Right atrium auricular region (tissue), 2 donors: ENCODE data around the gene WBP4. TPM values are rescaled to one million over a fixed set of nuclear protein-coding genes. Genes with fewer than 3 reads are reported as not detected.
"Not testable (repeated sequence)": the region's sequence is repeated elsewhere in the genome, so short reads cannot be mapped to it uniquely, and the experiment has no call there.

Experiments
- DNase-seq: peaks from one replicate; pipeline ENCODE4 v3.0.0-alpha.2; 2019; ENCODE audit warnings: low spot score
- H3K27ac ChIP-seq, 2 donors: fragments of 200-600 bp; sonication (generic); 1 replicate in 1 of 2; 2 replicates in 1 of 2; pipeline ENCODE4 v1.5.1; 2016 to 2019
- H3K27me3 ChIP-seq, 2 donors: fragments of 200-600 bp; sonication (generic); one replicate each; pipeline versions ENCODE4 v1.5.1 to v1.6.0; 2017 to 2019
- H3K36me3 ChIP-seq: fragments of 200-600 bp; sonication (generic); one replicate; pipeline ENCODE4 v1.5.1; 2016
- H3K4me1 ChIP-seq, 2 donors: fragments of 200-600 bp; sonication (generic); one replicate each; pipeline versions ENCODE4 v1.5.1 to v1.6.0; 2017 to 2019
- H3K4me3 ChIP-seq, 2 donors: fragments of 200-600 bp; sonication (generic); 1 replicate in 1 of 2; 2 replicates in 1 of 2; pipeline ENCODE4 v1.5.1; 2017 to 2019; ENCODE audit warnings: mild to moderate bottlenecking in 1 of 2, moderate library complexity in 1 of 2
- H3K9me3 ChIP-seq, 2 donors: fragments of 200-600 bp; sonication (generic); one replicate each; pipeline ENCODE4 v1.5.1; 2019
- CTCF ChIP-seq, 2 donors: fragments of 200-600 bp; sonication (generic); IDR thresholded peaks; one replicate each; pipeline ENCODE4 v1.5.1; 2019; ENCODE audit warnings: antibody characterized with exemption in 2 of 2
- total RNA-seq, 2 donors: library from RNA; depleted of rRNA; stranded (reverse); fragments of >200 nt; gene quantifications; one replicate each; pipeline ENCODE4 v1.1.0, GENCODE V29; 2016

WBP4 gene
- total RNA-seq, 2 donors from 2014 or later = 14.0 to 18.0 TPM

- H3K36me3 ChIP-seq = no peaks in the 10 kb centered on the region
- H3K4me1 ChIP-seq = no peaks in the 10 kb centered on the region
- DNase-seq = no peak
- no peak overlapping the region for H3K4me3 ChIP-seq
- no peaks in the 10 kb centered on the region for H3K27me3 ChIP-seq
- no peaks in the 10 kb centered on the region for H3K9me3 ChIP-seq
- no peak overlapping the region for H3K27ac ChIP-seq
- no peak for TF ChIP-seq CTCF (IDR thresholded peaks at IDR 0.05)
These were observed 46.3 kb downstream of the WBP4 start for GRCh38 chr13:41107584-41108014.

- H3K9me3 ChIP-seq = no peaks in the 10 kb centered on the region
- no peaks in the 10 kb centered on the region for H3K27me3 ChIP-seq
- no peak overlapping the region for H3K4me3 ChIP-seq
- TF ChIP-seq CTCF (IDR thresholded peaks at IDR 0.05) = no peak
- H3K36me3 ChIP-seq = no peaks in the 10 kb centered on the region
- H3K27ac ChIP-seq = no peak overlapping the region
- H3K4me1 ChIP-seq = no peaks in the 10 kb centered on the region
- no peak for DNase-seq
These were observed 50.1 kb downstream of the WBP4 start for GRCh38 chr13:41111454-41111853.

GRCh38 chr13:41117869-41118268, 56.6 kb downstream of the WBP4 start:
- H3K27me3 ChIP-seq = no peaks in the 10 kb centered on the region
- TF ChIP-seq CTCF (IDR thresholded peaks at IDR 0.05) = no peak
- H3K36me3 ChIP-seq = no peaks in the 10 kb centered on the region
- H3K27ac ChIP-seq = no peak overlapping the region
- no peaks in the 10 kb centered on the region for H3K4me1 ChIP-seq
- DNase-seq = no peak
- H3K4me3 ChIP-seq = no peak overlapping the region
- H3K9me3 ChIP-seq = no peaks in the 10 kb centered on the region

GRCh38 chr13:41122838-41123237, 61.5 kb downstream of the WBP4 start:
- TF ChIP-seq CTCF (IDR thresholded peaks at IDR 0.05) = no peak
- no peak overlapping the region for H3K4me3 ChIP-seq
- H3K27ac ChIP-seq = no peak overlapping the region
- H3K4me1 ChIP-seq = peaks cover 0 to 9% of the 10 kb centered on the region in 2 donors
- no peaks in the 10 kb centered on the region for H3K27me3 ChIP-seq
- no peaks in the 10 kb centered on the region for H3K36me3 ChIP-seq
- no peaks in the 10 kb centered on the region for H3K9me3 ChIP-seq
- DNase-seq = no peak

GRCh38 chr13:41127701-41128100, 66.4 kb downstream of the WBP4 start:
- Histone ChIP-seq H3K27me3 (no peaks in the 10 kb centered on the region), H3K4me3 (no peak overlapping the region), H3K27ac (peak overlapping the region; percentile 70 to 89), H3K9me3 (no peaks in the 10 kb centered on the region), H3K36me3 (no peaks in the 10 kb centered on the region), H3K4me1 (peaks cover 0 to 50% of the 10 kb centered on the region in 2 donors)
- no peak for TF ChIP-seq CTCF (IDR thresholded peaks at IDR 0.05)
- DNase-seq = no peak

- H3K27ac ChIP-seq = peak overlapping the region; percentile 70 to 89
- TF ChIP-seq CTCF (IDR thresholded peaks at IDR 0.05) = no peak
- no peaks in the 10 kb centered on the region for H3K27me3 ChIP-seq
- no peaks in the 10 kb centered on the region for H3K9me3 ChIP-seq
- H3K4me3 ChIP-seq = peak overlapping the region in 1 of 2 donors; percentile 25
- no peak for DNase-seq
- peaks cover 0 to 60% of the 10 kb centered on the region in 2 donors for H3K4me1 ChIP-seq
- no peaks in the 10 kb centered on the region for H3K36me3 ChIP-seq
These were observed 69.0 kb downstream of the WBP4 start for GRCh38 chr13:41130356-41130755.

GRCh38 chr13:41131189-41131588, 69.9 kb downstream of the WBP4 start:
- Histone ChIP-seq H3K27ac (peak overlapping the region; percentile 70 to 89), H3K4me3 (peak overlapping the region in 1 of 2 donors; percentile 25), H3K4me1 (peaks cover 0 to 60% of the 10 kb centered on the region in 2 donors)
- H3K9me3 ChIP-seq, DNase-seq, H3K27me3 ChIP-seq, H3K36me3 ChIP-seq: not testable (repeated sequence)

- H3K36me3 ChIP-seq, DNase-seq, H3K9me3 ChIP-seq, H3K27me3 ChIP-seq: not testable (repeated sequence)
- peak overlapping the region; percentile 69 to 84 for H3K4me3 ChIP-seq
- peak overlapping the region; percentile 89 to 93 for H3K27ac ChIP-seq
- peaks cover 0 to 59% of the 10 kb centered on the region in 2 donors for H3K4me1 ChIP-seq
These were observed 70.6 kb downstream of the WBP4 start for GRCh38 chr13:41131660-41132511.
